NCI-H1048 (cell line): ENCODE data around the gene COL27A1.
"Not testable (repeated sequence)": the region's sequence is repeated elsewhere in the genome, so short reads cannot be mapped to it uniquely, and the experiment has no call there.

Experiments
- DNase-seq: peaks from one replicate; lab custom pipeline; 2025; lab: John Stamatoyannopoulos, UW

The COL27A1 gene

GRCh38 chr9:114308361-114308950, 153.1 kb downstream of the COL27A1 start:
- DNase-seq = no peak

- no peak for DNase-seq
These were observed 153.8 kb downstream of the COL27A1 start for GRCh38 chr9:114309096-114309495.

- no peak for DNase-seq
These were observed 155.4 kb downstream of the COL27A1 start for GRCh38 chr9:114310471-114311450.

GRCh38 chr9:114311571-114312512, 156.5 kb downstream of the COL27A1 start:
- no peak for DNase-seq

- DNase-seq = no peak
These were observed 157.2 kb downstream of the COL27A1 start for GRCh38 chr9:114312513-114312875.

GRCh38 chr9:114313186-114313585, 157.8 kb downstream of the COL27A1 start:
- DNase-seq = no peak

GRCh38 chr9:114314256-114314867, 159.0 kb downstream of the COL27A1 start:
- DNase-seq = no peak

GRCh38 chr9:114314881-114315722, 159.8 kb downstream of the COL27A1 start:
- DNase-seq = no peak

- DNase-seq = no peak
These were observed 160.5 kb downstream of the COL27A1 start for GRCh38 chr9:114315723-114316363.

- no peak for DNase-seq
These were observed 161.4 kb downstream of the COL27A1 start for GRCh38 chr9:114316605-114317230.

- no peak for DNase-seq
These were observed 162.5 kb downstream of the COL27A1 start for GRCh38 chr9:114317665-114318357.

- no peak for DNase-seq
These were observed 163.1 kb downstream of the COL27A1 start for GRCh38 chr9:114318416-114318815.

GRCh38 chr9:114319147-114319546, 163.8 kb downstream of the COL27A1 start:
- no peak for DNase-seq

GRCh38 chr9:114320710-114321109, 165.4 kb downstream of the COL27A1 start:
- DNase-seq = not testable (repeated sequence)

- no peak for DNase-seq
These were observed 166.4 kb downstream of the COL27A1 start for GRCh38 chr9:114321759-114322158.

GRCh38 chr9:114322160-114322818, 167.0 kb downstream of the COL27A1 start:
- DNase-seq = not testable (repeated sequence)

- DNase-seq = not testable (repeated sequence)
These were observed 167.6 kb downstream of the COL27A1 start, which contains the start of gene ORM1 for GRCh38 chr9:114322831-114323531. ORM1 (plus strand) TSS chr9:114323098; CDS start chr9:114323134, 36 bp downstream.

- DNase-seq = not testable (repeated sequence)
These were observed 168.5 kb downstream of the COL27A1 start for GRCh38 chr9:114323849-114324248.
